Retinal pigment epithelial cell (primary cell): ENCODE results near the gene ZNF280A.

Experiments used
- DNase-seq: peaks from one replicate; pipeline ENCODE4 v3.0.0-alpha.2; 2010; ENCODE audit warnings: low read depth
- H3K4me3 ChIP-seq: 2 replicates; pipeline ENCODE4 v1.5.1; 2011; ENCODE audit warnings: mild to moderate bottlenecking, low read length, control low read depth, moderate library complexity
- CTCF ChIP-seq: conservative IDR thresholded peaks from 2 replicates; pipeline ENCODE4 v1.5.1; 2011; ENCODE audit warnings: low read depth, low read length, control low read depth, inconsistent platforms

Gene ZNF280A

DNA sequence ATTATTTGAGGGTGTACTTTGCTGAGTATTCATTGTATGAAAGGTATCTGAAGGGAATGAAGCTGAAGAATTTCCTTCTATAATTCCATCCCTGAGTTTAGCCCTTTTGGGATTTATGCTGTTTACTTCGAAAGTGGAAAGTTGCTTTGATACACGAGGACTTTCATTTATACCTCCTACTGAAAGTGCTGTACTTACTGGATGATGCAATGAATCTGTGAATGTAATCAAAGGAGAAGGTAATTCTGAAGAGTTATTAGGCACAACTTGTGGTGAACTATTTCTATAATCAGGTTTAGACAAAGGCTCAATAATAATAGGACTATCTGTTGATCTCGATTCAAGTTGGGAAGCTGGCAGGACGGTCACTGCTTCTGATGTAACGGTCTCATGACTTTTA, 31.3 kb downstream of the ZNF280A start:
- no peak for TF ChIP-seq CTCF
- no peak for DNase-seq

GRCh38 chr22:22487869-22488597, 32.0 kb downstream of the ZNF280A start:
- H3K4me3 ChIP-seq, result no peak overlapping the region
- no peak for TF ChIP-seq CTCF
- DNase-seq, result no peak

More for the DNA sequence above, 31.3 kb downstream of the ZNF280A start:
- no peak overlapping the region for H3K4me3 ChIP-seq

DNA sequence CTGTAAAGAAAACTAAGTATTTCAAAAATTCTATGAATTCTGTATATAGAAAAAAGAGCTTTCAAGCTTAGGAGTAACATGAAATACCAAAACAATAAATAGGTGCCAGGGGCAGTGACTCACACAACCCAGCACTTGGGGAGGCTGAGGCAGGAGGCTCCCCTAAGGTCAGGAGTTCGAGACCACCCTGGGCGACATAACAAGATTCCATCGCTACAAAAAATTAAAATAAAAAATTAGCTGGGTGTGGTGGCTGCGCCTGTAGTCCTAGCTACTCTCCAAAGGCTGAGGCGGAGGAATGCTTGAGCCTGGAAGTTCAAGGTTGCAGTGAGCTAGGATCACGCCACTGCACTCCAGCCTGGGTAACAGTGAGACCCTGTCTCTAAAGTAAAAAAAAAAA, 33.0 kb downstream of the ZNF280A start:
- no peak overlapping the region for H3K4me3 ChIP-seq
- DNase-seq, result no peak
- no peak for TF ChIP-seq CTCF

- TF ChIP-seq CTCF, result no peak
These were observed 33.8 kb downstream of the ZNF280A start for GRCh38 chr22:22486132-22486899.

DNA sequence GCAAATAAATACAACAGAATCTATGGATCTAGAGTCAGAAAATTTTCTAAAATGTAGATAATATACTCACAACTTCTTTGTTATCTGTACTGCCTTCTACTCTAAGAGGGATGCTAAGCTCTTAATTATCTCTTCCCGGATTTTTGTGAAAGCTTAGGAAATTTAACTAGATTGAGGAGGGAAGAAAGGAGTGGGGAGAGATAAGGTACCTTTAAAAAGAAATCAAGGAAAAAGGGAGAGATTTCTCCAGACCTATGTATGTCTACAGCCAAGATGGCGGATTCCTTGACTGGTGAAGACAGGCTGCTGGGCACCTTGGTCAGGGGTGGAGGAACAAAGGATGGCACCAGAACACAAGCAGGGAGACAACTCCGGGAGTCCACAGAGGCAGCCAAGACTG, 34.5 kb downstream of the ZNF280A start:
- TF ChIP-seq CTCF, result no peak

More at GRCh38 chr22:22486132-22486899, 33.8 kb downstream of the ZNF280A start:
- no peak for DNase-seq
- H3K4me3 ChIP-seq, result no peak overlapping the region

GRCh38 chr22:22484023-22484422, 36.0 kb downstream of the ZNF280A start:
- TF ChIP-seq CTCF, result no peak
- no peak for DNase-seq
- no peak overlapping the region for H3K4me3 ChIP-seq

More for the DNA sequence above, 34.5 kb downstream of the ZNF280A start:
- DNase-seq, result no peak
- no peak overlapping the region for H3K4me3 ChIP-seq

- no peak for DNase-seq
- TF ChIP-seq CTCF, result no peak
These were observed 39.1 kb downstream of the ZNF280A start for GRCh38 chr22:22480940-22481339.

More at GRCh38 chr22:22480940-22481339, 39.1 kb downstream of the ZNF280A start:
- no peak overlapping the region for H3K4me3 ChIP-seq
